Urothelium cell line (cell line): ENCODE data around the gene C6orf132.
"Not testable (repeated sequence)": the region's sequence is repeated elsewhere in the genome, so short reads cannot be mapped to it uniquely, and the experiment has no call there.

Experiments
- DNase-seq: peaks from one replicate; pipeline ENCODE4 v3.0.0; 2011; ENCODE audit warnings: low spot score, mixed read lengths
- FAIRE-seq: peaks from 2 replicates; lab custom pipeline; 2011; peaks lifted over from hg19 to GRCh38; lab: Jason Lieb, UNC

The C6orf132 gene

DNA sequence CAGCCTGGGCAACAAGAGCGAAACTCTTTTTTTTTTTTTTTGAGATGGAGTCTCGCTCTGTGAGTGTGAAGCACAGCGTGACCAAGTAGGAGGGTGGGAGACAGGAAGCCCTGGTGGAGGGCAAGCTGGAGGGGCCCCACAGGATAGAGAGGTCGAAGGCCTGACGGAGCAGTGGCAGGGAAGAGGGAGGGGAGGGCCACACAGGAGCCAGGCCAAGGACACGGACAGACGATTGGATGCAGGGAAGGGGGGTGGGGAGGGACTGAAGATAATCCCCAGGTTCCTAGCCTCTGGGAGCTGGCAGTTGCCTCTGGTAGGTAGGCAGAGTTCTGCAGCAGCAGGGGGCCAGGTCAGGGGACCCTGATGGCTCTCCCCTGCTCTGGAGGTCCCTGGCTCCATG, 20.0 kb upstream of the C6orf132 start:
- no peak for DNase-seq
- no peak for FAIRE-seq

GRCh38 chr6:42159431-42160024, 17.1 kb upstream of the C6orf132 start:
- FAIRE-seq (no peak), DNase-seq (no peak)

DNA sequence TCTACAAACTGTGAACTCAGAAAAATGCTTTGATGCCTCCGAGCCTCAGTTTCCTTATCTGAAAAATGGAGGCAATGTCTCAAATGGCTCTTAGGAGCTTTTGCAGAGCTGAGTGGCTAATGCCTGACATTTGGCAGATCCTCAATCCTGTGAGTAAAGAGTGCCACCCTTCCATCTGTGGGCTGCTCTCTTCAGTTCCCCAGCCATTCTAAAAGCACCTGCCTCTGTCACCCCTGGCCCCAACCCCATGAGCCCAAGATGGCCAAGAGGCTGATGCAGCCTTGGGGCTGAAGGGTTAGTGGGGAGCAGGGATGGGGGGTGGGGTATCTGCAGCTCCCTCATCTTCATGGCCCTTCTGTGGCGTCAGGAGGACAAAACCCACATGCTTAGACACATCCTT, 16.2 kb upstream of the C6orf132 start:
- DNase-seq (no peak), FAIRE-seq (no peak)

DNA sequence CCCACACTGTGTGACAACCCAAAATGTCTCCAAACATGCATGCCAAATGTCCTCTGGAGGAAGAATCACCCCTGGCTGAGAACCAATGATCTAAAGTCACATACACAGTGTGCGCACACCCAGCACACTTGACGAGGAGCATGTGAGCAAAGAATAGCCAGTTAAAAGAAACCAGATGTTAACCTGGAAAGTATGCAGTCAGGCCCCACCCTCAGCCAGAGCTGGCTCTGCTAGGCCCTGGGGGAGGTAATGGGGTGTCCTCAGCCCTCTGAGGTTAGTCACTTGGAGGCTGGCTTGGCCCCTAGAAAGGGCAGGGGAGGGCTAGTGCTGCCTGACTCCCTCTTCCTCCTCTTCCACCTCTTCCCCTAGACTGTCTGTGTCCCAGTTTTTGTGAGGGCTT, 15.6 kb upstream of the C6orf132 start:
- DNase-seq, result no peak
- no peak for FAIRE-seq

DNA sequence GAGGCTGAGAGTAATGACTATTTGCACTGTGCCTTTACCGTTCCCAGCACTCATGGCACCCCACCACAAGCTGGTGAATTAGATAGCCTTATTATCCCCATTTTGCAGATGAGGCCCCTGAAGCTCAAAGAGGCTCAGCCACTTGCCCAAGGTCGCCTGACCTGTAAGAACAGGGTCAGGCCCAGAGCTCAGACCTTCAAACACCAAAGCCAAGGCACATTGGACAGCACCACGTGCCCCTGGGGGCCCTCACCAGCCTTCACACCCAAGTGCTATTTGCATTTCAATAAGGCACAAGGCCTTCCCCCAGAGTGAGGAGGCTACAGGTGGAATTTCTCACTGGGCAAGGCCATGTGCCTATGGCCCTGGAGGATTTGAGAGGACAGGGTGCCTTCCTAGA, 14.2 kb upstream of the C6orf132 start:
- FAIRE-seq (no peak), DNase-seq (no peak)

- no peak for FAIRE-seq
Observed at GRCh38 chr6:42155293-42155692, 12.9 kb upstream of the C6orf132 start.

DNA sequence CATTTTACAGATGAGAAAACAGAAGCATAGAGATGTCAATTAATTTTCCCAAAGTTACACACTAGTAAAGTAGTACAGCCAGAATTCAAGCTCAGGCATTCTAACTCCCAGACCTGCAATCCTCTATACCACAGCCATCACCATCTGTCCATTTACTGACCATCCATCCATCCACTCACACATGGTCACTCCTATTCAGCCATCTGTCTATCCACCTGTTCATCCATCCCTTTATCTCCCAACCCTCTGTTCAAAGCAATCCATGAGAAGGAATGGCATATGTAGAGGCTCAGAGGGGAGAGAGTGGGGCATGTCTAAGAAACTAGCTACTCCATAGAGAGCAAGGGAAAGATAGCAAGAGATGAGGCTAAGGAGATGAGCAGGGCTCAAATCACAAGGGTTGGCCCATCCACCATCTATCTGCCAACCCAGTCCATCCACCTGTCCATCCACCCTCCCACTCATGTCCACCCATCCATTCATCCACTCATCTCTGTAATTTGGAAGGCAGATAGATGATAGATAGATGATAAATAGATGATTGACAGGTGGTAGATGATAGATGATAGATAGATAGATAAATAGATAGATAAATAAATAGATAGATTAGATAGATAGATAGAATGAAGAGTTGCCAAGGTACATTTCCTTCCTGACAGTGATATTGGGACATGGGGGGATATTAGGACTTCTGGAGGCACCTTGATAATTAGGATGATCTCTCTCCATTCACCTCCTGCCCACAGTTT, 12.2 kb upstream of the C6orf132 start:
- DNase-seq (no peak), FAIRE-seq (no peak)

More at GRCh38 chr6:42155293-42155692, 12.9 kb upstream of the C6orf132 start:
- DNase-seq, result no peak

DNA sequence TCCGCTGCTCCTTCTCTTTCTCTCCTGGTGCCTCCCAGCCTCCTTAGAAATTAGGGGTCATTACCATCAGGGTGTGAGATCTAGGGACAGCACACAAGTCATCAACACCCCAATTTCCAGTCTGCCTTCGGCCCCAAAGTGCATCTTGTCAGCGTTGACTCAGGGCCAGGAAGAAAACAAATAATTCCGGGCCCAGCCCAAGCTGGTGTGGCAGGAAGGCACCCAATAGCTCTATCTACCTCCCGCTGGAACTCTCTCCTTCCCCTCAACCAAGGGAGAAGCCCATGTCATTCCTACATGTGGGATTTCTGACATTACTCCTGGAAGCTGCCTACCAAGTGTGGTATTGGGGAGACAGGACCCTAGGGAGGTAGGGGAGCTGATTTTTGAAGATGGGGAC, 11.5 kb upstream of the C6orf132 start:
- FAIRE-seq (no peak), DNase-seq (no peak)

GRCh38 chr6:42152528-42153213, 10.3 kb upstream of the C6orf132 start:
- not testable (repeated sequence) for DNase-seq
- peak; percentile 92 for FAIRE-seq

- DNase-seq (no peak), FAIRE-seq (no peak)
Observed at GRCh38 chr6:42152024-42152423, 9.6 kb upstream of the C6orf132 start.

DNA sequence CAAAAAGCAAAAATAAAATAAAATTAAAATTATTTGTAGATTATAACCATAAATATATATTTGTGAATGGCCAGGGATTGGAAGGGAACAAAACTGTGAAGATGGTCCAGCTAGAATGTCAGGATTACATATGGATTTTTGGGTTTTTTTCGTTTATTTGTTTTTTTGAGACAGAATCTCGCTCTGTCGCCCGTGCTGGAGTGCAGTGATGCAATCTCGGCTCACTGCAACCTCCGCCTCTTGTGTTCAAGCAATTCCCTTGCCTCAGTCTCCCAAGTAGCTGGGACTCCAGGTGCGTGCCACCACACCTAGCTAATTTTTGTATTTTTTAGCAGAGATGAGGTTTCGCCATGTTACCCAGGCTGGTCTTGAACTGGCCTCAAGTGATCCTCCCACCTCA, 7.8 kb upstream of the C6orf132 start:
- FAIRE-seq, result no peak
- DNase-seq, result no peak

DNA sequence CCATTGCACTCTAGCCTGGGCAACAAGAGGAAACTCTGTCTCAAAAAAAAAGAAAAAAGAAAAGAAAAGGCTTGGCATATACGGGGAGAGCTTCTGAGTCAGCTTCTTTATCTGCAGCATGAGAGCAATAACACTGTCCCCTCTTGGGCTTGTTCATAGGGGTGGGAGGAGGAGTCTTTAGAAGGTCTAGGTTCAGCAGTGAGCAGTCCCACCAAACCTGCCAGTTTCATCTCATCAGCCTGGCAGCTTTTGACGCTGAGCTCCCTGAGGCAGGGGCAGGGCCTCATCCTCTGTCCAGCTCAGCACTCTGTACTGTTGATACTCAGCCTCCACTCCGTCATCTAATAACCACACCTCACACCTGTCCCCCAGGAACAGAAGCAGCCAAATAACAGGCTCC, 5.6 kb upstream of the C6orf132 start:
- FAIRE-seq, result no peak
- DNase-seq, result no peak

GRCh38 chr6:42147138-42147562, 4.7 kb upstream of the C6orf132 start:
- FAIRE-seq (no peak), DNase-seq (no peak)

- no peak for FAIRE-seq
- DNase-seq, result no peak
Observed at GRCh38 chr6:42141603-42142117, 760 bp downstream of the C6orf132 start.

- no peak for DNase-seq
- FAIRE-seq, result no peak
Observed at GRCh38 chr6:42140756-42141602, 1.4 kb downstream of the C6orf132 start.

GRCh38 chr6:42140032-42140431, 2.4 kb downstream of the C6orf132 start:
- DNase-seq, result no peak
- no peak for FAIRE-seq

- DNase-seq, result no peak
- FAIRE-seq, result no peak
Observed at GRCh38 chr6:42138630-42139619, 3.5 kb downstream of the C6orf132 start.

DNA sequence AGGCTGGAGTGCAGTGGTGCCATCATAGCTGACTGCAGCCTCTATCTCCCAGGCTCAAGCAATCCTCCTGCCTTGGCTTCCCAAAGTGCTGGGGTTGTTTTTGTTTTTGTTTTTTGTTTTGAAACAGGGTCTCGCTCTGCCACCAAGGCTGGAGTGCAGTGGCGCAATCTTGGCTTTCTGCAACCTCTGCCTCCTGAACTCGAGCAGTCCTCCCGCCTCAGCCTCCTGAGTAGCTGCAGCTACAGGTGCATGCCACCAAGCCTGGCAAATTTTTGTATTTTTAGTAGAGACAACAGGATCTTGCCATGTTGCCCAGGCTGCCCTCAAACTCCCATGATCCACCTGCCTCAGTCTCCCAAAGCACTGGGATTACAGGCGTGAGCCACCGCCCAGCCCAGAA, 4.2 kb downstream of the C6orf132 start:
- no peak for FAIRE-seq
- DNase-seq, result no peak

- FAIRE-seq, result no peak
Observed at GRCh38 chr6:42137194-42137753, 5.1 kb downstream of the C6orf132 start.

More at GRCh38 chr6:42137194-42137753, 5.1 kb downstream of the C6orf132 start:
- DNase-seq, result peak; percentile 45
